Umbilical cord (tissue), 2 donors: ENCODE measurements around the gene GLOD5. TPM values are rescaled to one million over a fixed set of nuclear protein-coding genes. Genes with fewer than 3 reads are reported as not detected.

Experiments used
- DNase-seq: peaks from one replicate; pipeline ENCODE4 v3.0.0-alpha.2; 2015; ENCODE audit warnings: low spot score
- total RNA-seq: library from RNA; depleted of rRNA; stranded (reverse); fragments of >200 nt; gene quantifications from one replicate; pipeline ENCODE4 v1.2.3, GENCODE V29; 2014; ENCODE audit warnings: low replicate concordance; ENCODE audit not compliant: insufficient read depth

Gene GLOD5
- total RNA-seq, 1 donor from 2014 or later = not detected

DNA sequence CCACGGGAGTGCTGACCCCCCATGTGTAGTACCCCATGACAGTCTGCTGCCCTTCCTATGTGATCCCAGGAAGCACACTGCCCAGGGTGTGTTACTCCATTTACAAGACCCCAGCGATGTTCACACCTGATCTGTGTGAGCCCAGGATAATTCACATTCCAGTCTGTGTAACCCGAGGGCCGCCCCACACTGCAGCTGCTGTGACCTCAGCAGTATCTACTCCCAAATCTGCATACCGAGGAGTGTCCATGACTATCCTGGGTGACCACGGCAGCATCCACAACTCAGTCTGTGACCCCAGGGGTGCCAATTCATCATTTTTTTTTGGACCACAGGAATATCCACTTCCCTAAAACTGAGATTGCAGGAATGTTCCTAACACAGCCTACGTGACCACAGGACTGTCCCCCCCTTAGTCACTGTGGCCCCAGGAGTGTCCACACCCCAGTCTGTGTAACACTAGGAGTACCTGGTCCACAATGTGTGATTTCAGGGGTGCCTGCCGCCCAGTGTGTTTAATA lies 7.8 kb upstream of the GLOD5 start:
- DNase-seq = no peak

DNA sequence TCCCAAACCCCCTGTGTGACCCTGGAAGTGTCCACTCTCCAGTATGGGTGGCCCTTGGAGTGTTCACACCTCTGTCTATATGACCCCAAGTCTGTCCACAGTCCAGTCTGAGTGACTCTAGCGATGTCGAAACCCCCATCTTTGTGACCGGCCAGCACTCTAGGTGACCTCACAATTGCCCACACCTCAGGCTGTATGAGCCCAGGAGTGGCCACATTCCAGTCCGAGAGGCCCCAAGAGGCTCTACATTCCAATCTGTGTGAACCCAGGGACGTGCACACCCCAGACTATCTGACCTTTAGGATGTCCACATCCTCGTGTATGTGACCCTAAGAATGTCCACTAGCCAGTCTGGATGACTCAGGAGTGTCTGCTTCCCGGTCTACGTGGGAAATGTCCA lies 7.3 kb upstream of the GLOD5 start:
- DNase-seq = no peak

DNA sequence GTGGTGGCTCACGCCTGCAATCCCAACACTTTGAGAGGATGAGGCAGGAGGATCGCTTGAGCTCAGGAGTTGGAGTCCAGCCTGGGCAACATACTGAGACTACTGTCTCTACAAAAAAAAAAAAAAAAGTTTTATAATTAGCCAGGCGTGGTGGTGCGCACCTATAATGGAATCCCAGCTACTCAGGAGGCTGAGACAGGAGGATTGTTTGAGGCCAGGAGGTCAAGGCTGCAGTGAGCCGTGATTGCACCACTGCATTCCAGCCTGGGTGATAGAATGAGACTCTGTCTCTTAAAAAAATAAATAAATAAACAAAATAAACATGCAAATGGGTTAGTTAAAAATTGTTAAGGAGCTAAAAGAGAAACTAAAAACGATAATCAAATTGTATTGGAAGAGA lies 7.7 kb downstream of the GLOD5 start:
- no peak for DNase-seq

DNA sequence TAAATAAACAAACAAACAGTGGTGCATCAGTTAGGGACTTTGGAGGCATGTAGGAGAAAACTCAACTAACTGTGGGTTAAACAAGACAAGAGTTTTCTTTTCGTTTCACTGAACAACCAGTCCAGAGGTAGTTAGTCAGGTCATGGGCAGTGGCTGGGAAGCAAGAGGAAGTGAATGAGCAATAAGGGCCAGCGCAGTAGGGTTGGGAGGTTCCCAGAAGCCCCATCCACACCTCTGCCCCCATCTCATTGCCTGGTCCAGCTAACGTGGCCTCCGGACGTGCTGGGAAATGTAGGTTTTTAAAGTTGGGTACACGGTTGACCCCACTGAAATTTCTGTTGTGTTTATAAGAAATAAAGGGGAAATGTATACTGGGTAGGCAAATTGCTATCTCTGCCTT lies 8.7 kb downstream of the GLOD5 start:
- DNase-seq = no peak

DNA sequence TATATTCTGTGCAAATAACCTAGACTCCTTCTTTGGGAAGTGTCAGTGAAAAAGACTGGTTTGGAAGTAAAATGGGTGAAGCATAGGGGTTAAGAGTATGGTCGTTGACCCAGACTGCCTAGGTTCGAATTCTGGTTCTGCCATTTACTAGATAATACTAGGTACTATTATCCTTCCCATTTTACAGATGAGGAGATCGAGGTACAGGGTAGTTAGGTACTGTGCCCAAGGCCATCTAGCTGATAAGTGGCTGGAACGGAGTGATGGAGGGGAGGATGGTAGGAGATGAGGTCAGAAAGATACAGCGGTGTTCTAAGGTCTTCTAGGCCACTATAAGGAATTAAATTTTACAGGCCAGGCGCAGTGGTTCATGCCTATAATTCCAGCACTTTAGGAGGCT lies 11.1 kb downstream of the GLOD5 start:
- DNase-seq = no peak

DNA sequence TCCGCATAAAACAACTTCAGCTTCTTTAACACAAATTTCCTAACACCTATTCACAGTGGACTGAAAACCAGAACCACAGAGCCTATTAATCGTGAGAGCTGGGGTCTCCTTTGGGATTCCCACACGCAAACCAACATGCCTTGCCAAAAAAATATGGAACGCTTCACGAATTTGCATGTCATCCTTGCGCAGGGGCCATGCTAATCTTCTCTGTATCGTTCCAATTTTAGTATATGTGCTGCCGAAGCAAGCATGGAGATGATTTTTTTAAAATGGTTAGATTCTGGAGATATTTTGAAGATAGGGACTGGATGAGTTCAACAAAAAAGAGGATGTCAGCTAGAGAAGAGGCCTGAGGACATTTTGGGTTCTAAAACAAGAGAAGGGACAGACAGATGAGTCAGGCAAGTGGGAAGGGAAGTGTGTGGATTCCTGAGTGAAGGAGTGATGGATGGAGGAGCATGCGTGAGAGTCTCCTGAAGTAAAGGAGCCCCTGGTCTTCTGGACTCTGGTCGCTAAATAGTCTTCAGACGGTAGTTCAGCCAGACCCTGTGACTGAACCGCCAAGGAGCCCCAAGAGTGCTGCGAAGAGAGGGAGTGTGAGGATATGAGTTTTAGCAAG lies 15.4 kb downstream of the GLOD5 start:
- no peak for DNase-seq

DNA sequence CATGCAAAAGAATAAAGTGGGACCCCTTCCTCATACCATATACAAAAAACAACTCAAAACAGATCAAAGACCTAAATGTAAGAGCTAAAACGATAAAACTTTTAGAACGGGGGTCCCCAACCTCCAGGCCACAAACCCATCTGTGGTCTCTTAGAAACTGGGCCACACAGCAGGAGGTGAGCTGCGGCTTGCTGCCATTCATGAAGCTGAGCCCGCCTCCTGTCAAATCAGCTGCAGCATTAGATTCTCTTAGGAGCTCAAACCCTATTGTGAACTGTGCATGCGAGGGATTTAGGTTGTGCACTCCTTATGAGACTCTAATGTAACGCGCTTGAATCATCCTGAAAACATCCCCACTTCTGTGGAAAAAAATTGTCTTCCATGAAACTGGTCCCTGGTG lies 17.9 kb downstream of the GLOD5 start:
- DNase-seq = no peak

DNA sequence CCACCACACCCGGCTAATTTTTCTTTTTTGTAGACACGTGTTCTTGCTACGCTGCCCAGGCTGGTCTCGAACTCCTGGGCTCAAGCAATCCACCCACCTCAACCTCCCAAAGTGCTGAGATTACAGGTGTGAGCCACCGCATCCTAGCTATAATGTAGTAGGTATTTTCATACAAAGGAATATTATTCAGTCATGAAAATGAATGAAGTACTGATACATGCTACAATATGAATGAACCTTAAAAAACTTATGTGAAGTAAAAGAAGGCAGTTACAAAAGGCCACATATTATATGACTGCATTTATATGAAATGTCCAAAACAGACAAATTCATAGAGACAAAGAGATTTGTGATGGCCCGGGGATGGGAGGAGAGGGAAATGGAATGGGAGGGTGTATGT lies 20.2 kb downstream of the GLOD5 start:
- no peak for DNase-seq

DNA sequence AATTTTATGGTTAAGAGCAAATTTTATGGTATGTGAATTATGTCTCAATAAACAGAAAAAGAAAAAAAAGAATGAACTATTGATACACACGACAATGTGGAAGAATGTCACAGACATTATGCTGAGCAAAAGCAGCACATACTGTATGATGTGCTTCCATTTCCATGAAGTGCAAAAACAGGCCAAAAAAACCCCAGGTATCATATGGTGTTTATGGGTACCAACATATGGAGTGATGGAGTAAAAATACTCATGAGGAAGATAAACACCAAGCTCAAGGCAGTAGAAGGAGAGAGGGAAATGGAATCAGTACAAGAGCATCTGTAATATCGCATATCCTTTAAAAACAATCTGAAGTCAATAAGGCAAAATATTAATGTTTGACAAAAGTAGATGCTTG lies 20.7 kb downstream of the GLOD5 start:
- DNase-seq = no peak

DNA sequence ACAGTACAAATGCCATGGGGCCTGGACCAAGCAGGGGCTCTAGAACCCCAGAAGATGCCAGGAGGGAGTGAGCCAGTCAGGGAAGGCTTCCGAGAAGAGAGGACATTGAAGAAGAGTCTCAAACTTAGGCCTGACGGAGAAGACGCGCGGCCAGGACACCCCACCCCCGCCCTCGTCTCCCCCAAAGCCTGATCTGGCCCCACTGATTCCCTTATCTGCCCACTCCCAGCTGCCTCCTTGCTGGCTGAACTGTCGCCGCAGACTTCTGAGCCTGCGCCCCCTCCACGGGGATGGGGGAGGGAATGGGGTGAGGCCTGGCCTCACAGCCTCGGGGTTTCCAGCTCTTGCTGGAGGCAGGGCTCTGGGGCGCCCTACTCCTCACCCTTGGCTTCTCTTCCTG lies 21.2 kb downstream of the GLOD5 start:
- no peak for DNase-seq

DNA sequence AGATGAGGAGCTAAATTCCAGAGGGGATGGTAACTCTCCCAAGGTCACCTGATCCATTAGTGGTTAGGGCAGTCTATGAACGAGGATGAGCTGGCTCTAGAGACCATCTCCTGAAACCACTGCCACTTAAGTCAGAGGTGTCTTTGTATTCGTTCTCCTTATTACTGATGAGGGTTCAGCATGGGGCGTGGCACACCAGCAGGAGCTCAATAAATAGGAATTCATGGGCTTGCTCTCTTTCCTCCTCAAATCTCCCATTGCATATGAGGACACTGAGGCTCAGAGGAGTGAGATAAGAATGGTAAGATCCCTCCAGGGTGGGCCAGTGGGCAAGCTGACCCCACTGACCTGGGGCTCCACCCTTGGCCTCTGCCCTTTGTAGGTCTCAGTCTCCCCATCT lies 23.2 kb downstream of the GLOD5 start:
- no peak for DNase-seq

DNA sequence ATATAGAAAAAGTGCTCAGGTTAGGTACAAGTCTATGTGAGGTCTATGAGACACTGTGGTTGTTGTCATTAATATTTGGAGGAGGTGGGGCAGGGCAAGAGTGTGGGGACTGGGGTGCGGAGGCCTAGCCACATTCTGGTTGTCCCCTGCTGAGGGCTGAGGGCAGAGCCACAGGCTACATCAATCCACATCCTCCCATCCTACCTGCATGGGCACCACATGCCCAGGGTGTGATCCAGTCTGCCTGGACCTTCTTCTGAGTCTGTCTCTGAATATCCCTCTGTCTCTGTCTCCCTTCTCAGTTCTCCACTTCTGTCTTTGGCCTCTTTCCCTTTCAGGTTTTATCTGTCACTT lies 23.6 kb downstream of the GLOD5 start:
- DNase-seq = no peak

DNA sequence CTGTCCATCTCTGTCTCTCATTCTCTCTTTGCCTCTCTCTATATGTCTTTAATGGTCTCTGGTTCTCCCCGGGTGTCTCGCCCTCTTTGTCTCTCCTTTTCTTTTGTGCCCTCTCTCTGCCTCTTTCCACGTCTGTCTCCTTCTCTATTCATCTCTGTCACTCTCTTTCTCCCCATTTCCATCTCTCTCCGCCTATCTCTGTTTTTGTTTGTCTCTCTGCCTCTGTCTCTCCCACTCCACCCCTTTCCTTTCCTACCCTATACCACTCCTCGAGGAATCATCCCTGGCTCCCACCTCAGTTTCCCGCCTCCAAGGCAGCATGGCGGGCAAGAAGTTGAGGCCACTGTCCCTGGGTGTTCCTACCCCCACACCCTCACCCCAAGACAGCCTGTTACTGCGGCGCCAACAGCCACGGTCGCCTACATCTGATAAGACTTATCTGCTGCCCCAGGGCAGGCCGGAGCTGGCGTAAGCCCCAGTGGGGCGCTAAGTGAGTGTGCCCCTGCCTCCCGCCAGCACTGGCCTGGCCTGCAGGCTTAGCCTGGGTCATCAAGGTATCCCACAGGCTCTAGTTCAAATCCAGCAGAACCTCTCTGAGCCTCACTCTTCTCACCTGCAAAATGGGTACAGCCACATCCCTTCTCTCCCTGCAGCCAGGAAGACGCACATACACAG lies 24.1 kb downstream of the GLOD5 start:
- DNase-seq = no peak

DNA sequence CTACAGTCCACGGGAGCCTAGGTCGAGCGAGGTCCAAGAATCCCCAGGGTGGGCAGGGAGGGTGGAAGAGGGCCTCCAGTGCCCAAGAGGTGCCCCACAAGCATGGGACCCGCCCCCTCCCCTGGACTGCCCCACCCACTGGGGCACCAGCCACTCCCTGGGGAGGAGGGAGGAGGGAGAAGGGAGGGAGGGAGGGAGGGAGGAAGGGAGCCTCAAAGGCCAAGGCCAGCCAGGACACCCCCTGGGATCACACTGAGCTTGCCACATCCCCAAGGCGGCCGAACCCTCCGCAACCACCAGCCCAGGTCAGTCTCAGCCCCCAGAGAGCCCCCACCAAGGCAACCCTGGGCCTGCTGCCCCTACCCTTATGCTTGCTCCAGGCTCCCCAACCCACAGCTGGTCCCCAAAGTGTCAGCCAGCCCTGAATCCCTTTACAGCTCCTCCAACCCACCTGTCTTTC lies 24.8 kb downstream of the GLOD5 start, which contains the start of gene GATA1:
Gene GATA1 (plus strand): TSS at position 250 of the 460 bp plus-strand sequence. CDS start 4,520 bp downstream, outside the sequence.
- no peak for DNase-seq

DNA sequence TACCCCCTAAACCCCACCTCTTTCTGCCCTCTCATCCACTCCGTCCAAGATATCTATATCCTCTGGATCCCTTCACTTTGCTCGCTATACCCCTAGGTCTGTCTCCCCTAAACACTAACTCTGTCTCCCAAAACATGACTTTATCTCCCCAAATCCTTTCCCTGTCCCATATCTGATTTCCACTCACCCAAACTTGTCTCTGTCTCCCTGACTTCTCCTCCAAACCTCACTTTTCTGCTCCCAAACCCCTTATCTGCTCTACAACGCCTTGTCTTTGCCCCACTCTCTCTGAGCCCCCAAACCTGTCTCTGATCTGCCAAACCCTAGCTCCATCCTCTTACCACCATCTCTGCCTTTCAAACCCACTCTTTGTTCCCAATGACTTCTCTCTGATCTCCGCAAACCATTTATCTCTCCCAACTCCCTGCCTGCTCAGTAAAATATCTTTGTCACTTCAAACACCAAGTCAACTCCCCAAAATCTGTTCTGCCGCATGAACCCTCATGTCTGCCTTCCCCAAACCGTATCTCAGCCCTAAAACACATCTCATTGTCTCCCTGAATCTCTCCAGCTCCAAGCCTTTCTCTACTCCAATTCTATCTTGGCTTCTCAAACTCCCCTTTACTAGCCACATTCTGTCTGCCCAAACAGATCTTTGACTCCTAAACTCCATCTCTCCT lies 25.4 kb downstream of the GLOD5 start:
- no peak for DNase-seq

DNA sequence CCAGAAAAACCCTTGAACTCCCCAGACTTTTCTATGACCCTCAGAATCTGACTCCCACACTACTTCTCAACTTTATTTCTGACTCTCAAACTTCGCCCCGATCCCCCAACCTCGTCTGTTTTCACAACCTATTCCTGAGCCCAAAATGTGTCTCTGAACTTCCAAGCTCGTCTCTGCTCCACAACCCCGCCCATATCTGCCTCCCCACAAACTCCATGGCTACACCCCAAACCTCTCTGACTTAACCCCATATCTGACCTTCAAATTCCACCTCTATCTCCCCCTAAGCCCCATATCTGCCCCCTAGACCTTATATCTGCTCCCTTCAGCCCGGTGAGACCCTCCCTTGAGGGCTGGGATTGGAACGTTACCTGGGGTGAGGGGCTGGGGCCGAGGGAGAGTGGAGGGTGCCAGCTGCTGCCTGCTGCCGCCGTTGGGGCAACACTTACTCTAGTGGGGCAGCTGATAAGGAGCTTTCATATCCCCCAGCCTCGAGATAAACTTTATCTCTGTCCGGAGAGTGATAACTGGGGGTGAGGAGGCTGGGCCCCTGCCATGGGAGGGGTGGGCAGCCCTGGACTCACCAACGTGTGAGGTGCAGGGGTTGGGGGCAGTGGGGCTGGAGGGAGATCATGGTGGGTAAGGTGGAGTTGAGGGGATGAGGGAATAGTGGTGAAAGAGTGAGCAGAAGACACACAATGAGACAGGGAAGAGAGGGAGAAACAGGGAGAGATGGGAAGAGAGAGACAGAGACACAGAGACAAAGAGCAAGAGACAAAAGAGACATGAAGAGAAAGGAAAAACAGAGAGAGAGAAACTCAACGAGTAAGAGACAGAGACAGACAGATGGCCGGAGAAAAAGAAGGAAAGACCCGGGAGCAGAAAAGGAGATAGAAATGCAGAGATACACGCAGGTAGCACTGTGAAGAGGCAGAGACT lies 26.2 kb downstream of the GLOD5 start:
- DNase-seq = no peak

DNA sequence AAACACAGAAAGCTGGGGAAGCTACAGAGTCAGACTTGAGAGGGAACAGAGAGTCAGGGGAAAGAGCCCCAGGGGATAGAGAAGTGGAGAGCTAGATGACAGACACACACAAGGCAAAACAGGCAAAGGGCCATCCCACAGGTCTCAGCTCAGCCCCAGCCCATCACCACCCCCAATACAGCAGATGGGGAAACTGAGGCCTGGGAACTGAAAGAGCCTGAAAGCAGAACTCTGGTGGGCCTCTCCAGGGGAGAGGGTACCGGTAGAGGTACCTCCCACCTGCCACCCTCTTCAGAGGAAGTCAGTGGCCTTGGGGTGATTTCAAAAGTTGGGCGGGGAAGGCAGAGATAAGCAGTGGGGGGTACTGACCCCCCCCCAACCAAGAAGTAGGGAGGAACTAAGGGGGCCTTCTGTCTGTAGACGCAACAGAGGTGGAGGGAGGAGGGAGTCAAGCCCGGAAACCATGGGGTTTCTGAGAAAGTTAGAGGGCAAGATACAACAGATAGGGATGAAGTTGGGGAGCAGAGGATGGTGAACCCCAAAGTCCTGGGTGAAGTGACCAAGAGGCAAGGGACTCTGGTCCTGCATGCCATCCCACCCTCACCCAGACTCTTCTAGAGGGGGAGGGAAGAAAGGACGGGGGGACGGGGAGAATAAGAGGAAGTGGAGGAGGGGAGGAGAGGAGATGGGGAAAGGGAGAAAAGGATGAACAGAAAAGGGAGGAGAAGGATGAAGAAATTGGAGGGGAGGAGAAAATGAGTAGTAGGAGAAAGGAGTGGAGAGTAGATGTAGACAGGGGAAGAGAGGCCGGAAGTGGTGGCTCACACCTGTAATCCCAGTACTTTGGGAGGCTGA lies 28.0 kb downstream of the GLOD5 start:
- no peak for DNase-seq

DNA sequence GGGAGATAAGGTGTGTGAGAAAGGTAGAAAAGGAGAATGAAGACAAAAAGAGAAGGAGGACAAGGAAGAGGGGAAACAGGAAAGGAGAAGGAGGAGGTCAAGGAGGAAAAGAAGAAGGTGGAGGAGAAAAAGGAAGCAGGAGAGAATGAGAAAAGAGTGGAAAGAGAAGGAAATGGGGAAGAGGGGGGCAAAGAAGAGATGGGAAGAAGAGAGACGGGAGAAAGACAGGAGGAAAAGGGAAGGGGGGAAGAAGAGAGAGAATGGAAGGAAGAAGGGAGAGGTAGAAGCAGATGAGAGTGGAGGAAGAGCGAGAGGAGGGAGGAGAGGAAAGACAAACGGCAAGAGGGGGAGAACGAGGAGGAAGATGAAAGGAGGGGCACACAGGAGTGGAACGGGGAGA lies 28.9 kb downstream of the GLOD5 start:
- no peak for DNase-seq

DNA sequence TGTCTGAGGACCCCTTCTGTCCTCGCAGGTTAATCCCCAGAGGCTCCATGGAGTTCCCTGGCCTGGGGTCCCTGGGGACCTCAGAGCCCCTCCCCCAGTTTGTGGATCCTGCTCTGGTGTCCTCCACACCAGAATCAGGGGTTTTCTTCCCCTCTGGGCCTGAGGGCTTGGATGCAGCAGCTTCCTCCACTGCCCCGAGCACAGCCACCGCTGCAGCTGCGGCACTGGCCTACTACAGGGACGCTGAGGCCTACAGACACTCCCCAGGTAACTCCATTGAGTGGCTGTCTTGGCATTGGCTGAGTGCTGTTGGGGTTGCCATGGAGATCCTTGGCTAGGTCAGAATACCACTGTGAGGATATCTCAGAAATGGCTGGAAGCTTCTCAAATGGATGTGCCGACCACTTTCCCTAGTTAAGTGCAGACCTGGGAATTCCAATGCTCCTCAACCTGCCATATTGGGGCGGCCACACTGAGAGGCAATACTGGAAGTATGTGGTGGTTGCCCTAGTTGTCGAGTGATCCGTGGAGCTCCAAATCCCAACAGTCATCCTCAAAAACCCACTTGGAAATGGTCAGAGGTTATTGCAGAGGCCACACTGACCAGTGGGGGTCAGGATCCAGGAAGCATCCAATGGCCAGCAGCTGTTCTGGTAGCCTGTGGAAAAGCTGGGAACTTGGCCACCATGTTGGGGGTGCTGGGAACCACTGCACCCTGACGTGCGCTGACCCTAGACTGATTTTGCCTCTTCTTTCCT lies 29.7 kb downstream of the GLOD5 start:
- no peak for DNase-seq

DNA sequence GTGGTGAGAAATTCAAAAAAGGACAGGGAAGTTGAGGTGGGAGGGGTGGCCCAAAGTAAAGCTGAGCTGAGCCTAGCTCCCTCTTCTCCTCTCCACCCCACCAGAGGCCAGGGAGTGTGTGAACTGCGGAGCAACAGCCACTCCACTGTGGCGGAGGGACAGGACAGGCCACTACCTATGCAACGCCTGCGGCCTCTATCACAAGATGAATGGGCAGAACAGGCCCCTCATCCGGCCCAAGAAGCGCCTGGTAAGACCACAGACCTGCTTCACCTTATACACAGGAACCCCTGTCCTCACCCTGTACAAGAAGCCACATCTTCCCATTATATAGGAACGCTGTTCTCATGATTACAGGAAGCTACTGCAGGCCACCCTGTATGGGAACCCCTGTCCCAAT lies 30.7 kb downstream of the GLOD5 start:
- DNase-seq = no peak
